Measurements from ENCODE around the gene ZC2HC1C. TPM values are rescaled to one million over a fixed set of nuclear protein-coding genes. Genes with fewer than 3 reads are reported as not detected.

Gene ZC2HC1C, protein sequence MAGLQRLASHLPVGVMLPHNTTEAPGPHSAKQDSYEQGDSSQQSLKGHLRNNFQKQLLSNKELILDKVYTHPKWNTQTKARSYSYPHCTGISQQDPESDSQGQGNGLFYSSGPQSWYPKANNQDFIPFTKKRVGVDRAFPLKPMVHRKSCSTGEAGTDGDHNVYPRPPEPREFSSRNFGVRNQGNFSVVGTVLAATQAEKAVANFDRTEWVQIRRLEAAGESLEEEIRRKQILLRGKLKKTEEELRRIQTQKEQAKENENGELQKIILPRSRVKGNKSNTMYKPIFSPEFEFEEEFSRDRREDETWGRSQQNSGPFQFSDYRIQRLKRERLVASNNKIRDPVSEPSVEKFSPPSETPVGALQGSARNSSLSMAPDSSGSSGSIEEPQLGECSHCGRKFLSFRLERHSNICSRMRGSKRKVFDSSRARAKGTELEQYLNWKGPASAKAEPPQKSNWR
- total RNA-seq: 1.7 and 1.8 TPM in 2 replicates

DNA sequence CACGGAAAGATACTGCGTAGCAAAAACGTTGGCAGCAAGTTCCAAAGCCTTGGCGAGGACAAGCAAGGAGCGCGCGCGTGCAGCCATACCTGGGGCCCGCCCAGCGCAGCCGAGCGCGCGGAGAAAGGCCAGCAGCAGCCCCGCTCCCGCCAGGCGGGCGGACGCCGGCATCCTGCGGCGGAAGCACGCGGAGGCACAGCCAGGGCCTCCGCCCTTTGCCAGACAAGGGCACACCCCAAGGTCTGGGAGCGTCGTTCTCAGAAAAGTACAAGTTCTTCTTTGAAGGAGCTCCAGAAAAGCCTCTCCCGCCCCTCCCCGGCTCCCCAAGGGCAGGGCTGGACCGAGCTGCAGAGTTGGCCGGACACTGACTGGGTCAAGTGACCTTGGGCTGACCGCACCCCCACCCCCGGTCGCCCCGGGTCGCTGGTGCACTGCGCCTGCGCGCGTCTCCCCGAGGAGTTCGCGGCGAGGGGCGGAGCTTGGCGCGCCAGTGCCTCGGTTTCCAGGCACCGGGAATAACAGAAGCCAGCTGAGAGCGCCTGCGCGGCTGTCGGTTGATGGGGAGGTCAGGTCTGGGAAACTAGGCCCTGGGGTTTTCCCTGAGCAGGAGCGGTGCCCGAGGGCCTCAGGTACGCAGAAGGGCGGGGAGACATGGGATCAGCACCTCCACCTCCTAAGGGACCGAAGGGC lies at the start of gene ZC2HC1C:
TSS of gene ZC2HC1C (plus strand) at position 521 of the 690 bp plus-strand sequence. CDS start 933 bp downstream, outside the sequence.
- intact Hi-C loops (cut with micrococcal nuclease): loop anchor here (5.0 kb wide), 1 partner anchor 67 kb away; the partner anchor contains the start of gene EIF2B2

DNA sequence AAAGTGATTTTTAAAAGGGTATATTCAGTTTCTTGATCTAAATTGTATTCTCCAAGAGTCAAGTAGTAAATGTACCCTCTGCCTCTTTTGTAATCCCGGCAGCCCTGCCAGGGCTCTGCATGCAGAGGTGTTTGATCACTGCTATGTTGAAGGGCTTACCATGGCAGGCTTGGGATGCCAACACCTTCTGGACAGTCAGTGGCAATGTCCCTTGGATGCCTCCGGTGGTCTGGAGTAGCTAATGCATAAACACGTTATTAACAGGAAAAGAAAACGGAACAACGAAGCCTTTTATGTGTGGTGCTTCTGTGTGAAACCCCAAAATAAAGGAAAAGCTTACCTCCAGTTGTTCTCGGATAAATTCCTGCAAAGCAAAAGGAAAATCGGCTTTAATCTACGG lies 46.8 kb upstream of the ZC2HC1C start:
- intact Hi-C loops (cut with micrococcal nuclease): no loop called here

GRCh38 chr14:75023108-75023507 lies 46.3 kb upstream of the ZC2HC1C start:
- intact Hi-C loops (cut with micrococcal nuclease): no loop called here

DNA sequence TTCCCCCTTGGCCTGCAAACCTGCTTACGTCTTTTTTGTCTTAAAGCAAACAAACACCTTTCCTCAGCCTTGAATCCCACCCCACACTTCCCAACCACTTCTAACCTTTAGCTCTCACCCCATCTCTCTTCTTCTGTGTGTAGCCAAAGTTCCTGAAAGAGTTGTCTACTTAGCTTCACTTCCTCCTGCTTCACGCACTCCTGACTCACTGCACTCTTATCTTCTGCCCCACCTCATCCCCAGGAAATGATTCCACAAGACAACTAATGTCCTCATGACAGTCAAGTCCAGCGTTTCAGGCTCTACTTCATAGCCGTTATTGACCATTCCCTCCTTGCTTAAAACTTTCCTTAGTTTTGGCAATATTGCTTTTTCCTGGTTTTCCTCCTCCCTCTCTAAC lies 44.4 kb upstream of the ZC2HC1C start:
- intact Hi-C loops (cut with micrococcal nuclease): no loop called here

DNA sequence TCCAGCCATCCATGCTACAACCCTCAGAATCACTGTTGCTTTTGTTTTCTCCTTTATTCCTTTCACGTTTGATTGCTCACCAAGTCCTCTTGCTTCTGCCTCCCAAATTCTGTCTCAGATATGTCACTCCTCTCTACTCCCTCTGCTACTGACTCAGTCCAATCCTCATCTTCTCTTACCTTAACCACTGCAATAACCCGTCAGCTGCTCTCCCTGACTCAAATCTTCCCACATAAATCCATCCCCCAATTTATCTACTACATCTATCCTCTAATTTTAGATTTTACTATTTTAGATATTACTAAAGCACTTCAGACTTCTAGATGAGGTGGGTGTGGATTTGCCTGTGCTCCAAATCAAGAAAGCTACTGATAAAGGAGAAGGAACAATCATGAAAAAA lies 43.6 kb upstream of the ZC2HC1C start:
- intact Hi-C loops (cut with micrococcal nuclease): no loop called here

DNA sequence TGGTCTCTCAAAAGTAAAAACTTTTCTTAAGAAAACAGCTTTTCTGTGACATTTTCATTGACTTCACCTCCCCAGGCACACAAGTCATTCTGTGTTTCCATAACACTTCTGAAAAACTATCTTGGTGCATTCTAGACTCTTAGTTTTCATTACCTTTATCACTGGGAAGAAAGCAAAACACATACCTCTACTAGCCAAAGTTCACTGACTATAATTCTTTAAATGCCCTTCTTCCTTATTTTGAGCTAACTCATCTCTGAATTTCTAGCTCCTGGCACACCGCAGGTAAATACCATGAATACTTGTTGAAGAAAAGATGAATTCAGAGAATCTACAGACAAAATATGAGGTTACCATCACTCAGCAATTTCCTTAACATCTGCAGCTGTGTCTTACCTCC lies 39.3 kb upstream of the ZC2HC1C start:
- intact Hi-C loops (cut with micrococcal nuclease): no loop called here

DNA sequence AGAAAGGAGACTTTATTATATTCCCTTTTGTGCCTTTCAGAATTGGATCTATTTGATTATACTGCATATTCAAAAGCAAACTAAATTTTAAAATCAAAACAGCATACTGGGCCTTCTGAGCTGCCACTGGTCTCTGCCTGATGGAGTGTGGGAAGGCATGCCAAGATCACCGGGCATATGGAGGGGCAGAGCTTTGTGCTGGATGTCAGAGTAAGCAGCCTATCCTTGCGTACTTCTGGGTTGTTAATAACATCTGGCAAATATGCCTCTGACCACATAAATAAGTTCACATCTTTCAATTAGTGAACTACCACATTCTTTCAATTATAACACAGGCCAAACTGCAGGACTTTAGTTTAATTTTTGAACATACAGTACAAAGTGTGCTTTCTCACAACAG lies 36.5 kb upstream of the ZC2HC1C start:
- intact Hi-C loops (cut with micrococcal nuclease): no loop called here

DNA sequence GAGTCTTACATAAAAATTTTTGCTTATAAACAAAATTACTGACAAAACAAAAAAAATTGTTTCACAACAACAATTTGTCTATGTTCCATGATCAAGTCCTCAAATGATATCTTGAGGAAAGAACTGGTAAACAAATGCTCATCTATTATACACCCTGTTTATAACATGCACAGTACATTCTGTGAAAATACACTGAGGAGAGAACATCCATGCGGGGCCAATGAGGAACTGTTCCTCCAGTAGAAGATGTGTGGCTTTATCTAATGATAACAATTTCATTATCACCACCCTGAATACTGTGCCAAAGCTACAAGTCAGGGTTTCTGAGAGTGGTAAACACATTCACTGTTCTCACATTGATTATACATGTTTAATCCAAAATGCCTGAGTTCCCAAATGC lies 28.9 kb upstream of the ZC2HC1C start:
- intact Hi-C loops (cut with micrococcal nuclease): no loop called here

DNA sequence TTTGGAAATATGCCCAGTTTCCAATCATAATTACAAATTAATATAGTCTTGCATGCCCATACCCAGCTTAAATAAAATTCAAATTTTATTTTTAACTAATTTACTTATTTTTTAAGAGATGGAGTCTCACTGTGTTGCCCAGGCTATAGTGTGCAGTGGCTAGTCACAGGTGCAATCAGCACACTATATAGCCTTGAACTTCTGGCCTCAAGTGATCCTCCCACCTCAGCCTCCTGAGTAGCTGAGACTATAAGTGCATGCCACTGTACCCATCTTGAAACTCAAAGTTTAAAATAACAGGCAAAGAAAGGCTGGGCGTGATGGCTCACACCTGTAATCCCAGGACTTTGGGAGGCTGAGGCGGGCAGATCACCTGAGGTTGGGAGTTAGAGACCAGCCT lies 28.5 kb upstream of the ZC2HC1C start:
- intact Hi-C loops (cut with micrococcal nuclease): no loop called here

GRCh38 chr14:75041613-75042012 lies 27.8 kb upstream of the ZC2HC1C start:
- intact Hi-C loops (cut with micrococcal nuclease): no loop called here

DNA sequence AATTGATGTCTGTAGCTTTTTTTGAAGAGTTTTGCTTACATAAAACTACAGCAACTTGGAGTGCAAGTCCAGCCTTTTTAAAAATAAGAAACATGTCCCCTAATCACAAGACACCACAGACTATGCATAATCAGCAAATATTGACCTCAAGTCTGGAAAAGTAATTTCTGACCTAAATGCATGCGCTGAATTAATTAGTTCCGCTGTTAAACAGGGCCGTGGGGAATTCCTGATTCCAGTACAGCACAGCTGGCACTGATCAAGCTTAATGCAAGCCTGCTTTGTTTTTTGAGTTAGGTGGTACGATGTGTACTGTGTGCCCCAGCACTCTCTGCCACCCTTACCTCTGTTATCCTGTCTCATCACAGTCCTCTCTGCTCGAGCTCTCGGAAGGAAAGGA lies 27.4 kb upstream of the ZC2HC1C start:
- intact Hi-C loops (cut with micrococcal nuclease): no loop called here

GRCh38 chr14:75044322-75044721 lies 25.1 kb upstream of the ZC2HC1C start:
- intact Hi-C loops (cut with micrococcal nuclease): no loop called here

- intact Hi-C loops (cut with micrococcal nuclease): no loop called here
Measured at GRCh38 chr14:75044752-75045151, 24.7 kb upstream of the ZC2HC1C start.

DNA sequence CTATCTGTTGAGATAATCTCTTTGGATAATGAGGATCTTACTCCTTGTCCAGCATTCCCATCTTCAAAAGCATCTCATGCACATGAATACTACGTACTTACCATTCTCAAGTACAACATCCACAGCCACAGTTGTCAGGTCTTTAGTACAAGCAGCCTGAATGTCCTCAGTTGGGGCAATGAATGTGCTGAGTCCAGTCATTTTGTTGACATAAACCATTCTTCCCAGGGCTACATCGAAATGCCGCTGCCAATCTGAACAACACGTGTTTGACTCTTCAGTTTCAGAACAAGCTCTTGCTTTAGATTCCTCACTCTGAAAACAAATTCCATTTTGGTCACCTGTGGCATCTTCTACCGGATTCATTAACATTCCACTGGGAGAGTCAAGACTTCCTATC lies 23.2 kb upstream of the ZC2HC1C start:
- intact Hi-C loops (cut with micrococcal nuclease): no loop called here

GRCh38 chr14:75046899-75047298 lies 22.5 kb upstream of the ZC2HC1C start:
- intact Hi-C loops (cut with micrococcal nuclease): no loop called here

- intact Hi-C loops (cut with micrococcal nuclease): no loop called here
Measured at GRCh38 chr14:75047506-75047905, 21.9 kb upstream of the ZC2HC1C start.

GRCh38 chr14:75048101-75048500 lies 21.3 kb upstream of the ZC2HC1C start:
- intact Hi-C loops (cut with micrococcal nuclease): no loop called here

GRCh38 chr14:75049136-75049535 lies 20.3 kb upstream of the ZC2HC1C start:
- intact Hi-C loops (cut with micrococcal nuclease): no loop called here

GRCh38 chr14:75049731-75050201 lies 19.7 kb upstream of the ZC2HC1C start:
- intact Hi-C loops (cut with micrococcal nuclease): no loop called here

DNA sequence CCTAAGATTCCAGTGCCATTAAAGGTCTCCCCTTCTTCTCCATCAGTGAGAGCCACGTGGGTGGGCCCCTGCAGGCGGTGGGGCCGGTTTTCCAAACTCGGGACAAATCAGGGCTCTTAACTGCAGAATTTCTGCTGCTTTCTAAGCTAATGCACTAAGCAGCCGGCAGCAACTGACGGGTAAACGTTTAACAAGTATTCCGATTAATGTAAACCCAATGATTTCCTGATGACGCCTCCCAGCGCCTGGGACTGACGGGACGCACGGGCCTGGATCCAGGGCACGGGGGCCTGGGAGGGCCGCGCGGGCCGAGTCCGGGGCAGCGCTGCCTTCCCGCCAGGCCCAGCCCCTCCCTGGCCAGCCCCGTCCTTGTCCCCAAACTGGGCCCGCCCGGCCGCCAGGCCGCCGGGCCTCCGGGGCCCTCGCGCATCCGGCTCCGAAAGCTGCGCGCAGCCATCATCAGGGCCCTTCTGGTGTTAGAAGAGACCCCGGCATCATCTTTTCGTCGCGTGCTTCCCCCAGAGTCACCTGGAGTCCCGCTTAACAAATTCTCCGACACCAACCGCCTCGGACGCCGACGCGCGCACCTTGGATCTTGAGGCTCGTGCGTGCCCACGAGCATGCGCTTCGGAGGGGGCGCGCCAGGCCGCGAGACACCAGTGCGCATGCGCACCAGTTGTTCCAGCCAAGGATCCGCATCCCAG lies 18.4 kb upstream of the ZC2HC1C start, which contains the start of gene MLH3:
TSS of gene MLH3 (minus strand) at position 616 of the 704 bp plus-strand sequence. CDS start 1,812 bp downstream, outside the sequence.
- intact Hi-C loops (cut with micrococcal nuclease): loop anchor here (1.0 kb wide), 2 partner anchors 13 to 49 kb away; partner anchors contain the start of genes ACYP1 and EIF2B2

DNA sequence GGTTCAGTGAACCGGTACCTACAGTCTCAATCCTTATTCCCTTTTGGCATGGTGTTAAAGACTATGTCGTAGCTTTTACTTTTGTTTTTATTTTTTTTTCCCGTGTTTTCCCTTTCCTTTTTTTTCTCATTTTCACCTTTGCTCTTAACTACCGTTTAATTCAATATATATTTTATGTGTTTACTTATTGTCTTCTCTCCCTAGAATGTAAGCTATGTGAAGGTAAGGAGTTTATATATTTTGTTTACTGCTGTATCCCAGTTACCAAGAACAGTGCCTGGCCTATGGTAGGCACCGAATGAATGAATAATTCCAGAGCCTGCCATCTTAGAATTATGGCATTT lies 17.9 kb upstream of the ZC2HC1C start:
- intact Hi-C loops (cut with micrococcal nuclease): loop anchor here (1.0 kb wide), 2 partner anchors 13 to 49 kb away; partner anchors contain the start of genes ACYP1 and EIF2B2
